K562 (cell line): ENCODE data around the gene JADE2. TPM values are rescaled to one million over a fixed set of nuclear protein-coding genes. Genes with fewer than 3 reads are reported as not detected.
A peak's percentile ranks its signal among the peaks of the same experiment; 100 is the strongest.

Experiments
- CHD1 ChIP-seq: fragments of 200-600 bp; sonication (generic); IDR thresholded peaks from one replicate; pipeline ENCODE4 v1.6.1; 2012; ENCODE audit warnings: mild to moderate bottlenecking, moderate library complexity, low read length, inconsistent platforms
- E2F3 ChIP-seq: fragments of 250-450 bp; sonication (Bioruptor Pico); IDR thresholded peaks from 2 replicates; pipeline ENCODE4 v1.4.0; 2020; ENCODE audit warnings: mild to moderate bottlenecking
- EP300 ChIP-seq: IDR thresholded peaks from 2 replicates; pipeline ENCODE4 v1.6.1; 2012; ENCODE audit warnings: low read length, improper control_type of control experiment
- ETV5 ChIP-seq: sonication (generic); formaldehyde crosslinking; IDR thresholded peaks from 2 replicates; pipeline ENCODE4 v1.4.0; 2020; ENCODE audit warnings: low read depth, mild to moderate bottlenecking, missing genetic modification reagents
- FOXA3 ChIP-seq, 2 experiments: fragments of 450-650 bp in 1 of 2; sonication (generic) in 1 of 2; formaldehyde crosslinking; IDR thresholded peaks in 1 of 2; conservative IDR thresholded peaks in 1 of 2; 2 replicates each; pipeline versions ENCODE4 v1.4.0 to v1.8.0; 2020 to 2022; ENCODE audit warnings: mild to moderate bottlenecking in 2 of 2, missing genetic modification reagents in 1 of 2
- FOXK1 ChIP-seq: sonication (generic); formaldehyde crosslinking; IDR thresholded peaks from 2 replicates; pipeline ENCODE4 v1.8.0; 2022; ENCODE audit warnings: missing genetic modification reagents, mild to moderate bottlenecking, borderline replicate concordance
- IFI16 ChIP-seq: fragments of 250-450 bp; sonication (Bioruptor Pico); IDR thresholded peaks from 2 replicates; pipeline ENCODE4 v2.1.2; 2022; ENCODE audit warnings: mild to moderate bottlenecking, inconsistent platforms
- ILF3 ChIP-seq: fragments of 450-650 bp; IDR thresholded peaks from 2 replicates; pipeline ENCODE4 v1.6.1; 2018; ENCODE audit warnings: antibody characterized with exemption, mild to moderate bottlenecking, moderate library complexity, borderline replicate concordance
- KAT7 ChIP-seq: sonication (generic); formaldehyde crosslinking; IDR thresholded peaks from 2 replicates; pipeline ENCODE4 v1.8.0; 2022; ENCODE audit warnings: missing genetic modification reagents, mild to moderate bottlenecking, borderline replicate concordance
- KDM4B ChIP-seq, 2 experiments: fragments of 450-650 bp in 1 of 2; sonication (generic) in 1 of 2; IDR thresholded peaks; 2 replicates each; pipeline ENCODE4 v1.6.1; 2016 to 2017; ENCODE audit warnings: borderline replicate concordance in 2 of 2, antibody characterized with exemption in 1 of 2, low read depth in 1 of 2, mild to moderate bottlenecking in 1 of 2
- TEAD4 ChIP-seq, 2 experiments: sonication (generic) in 1 of 2; formaldehyde crosslinking in 1 of 2; IDR thresholded peaks; 2 replicates each; pipeline versions ENCODE4 v1.6.1 to v1.8.0; 2012 to 2022; ENCODE audit warnings: borderline replicate concordance in 1 of 2, inconsistent platforms in 1 of 2, low read length in 1 of 2, mild to moderate bottlenecking in 1 of 2, missing genetic modification reagents in 1 of 2
- ZNF12 ChIP-seq: sonication (generic); formaldehyde crosslinking; IDR thresholded peaks from 2 replicates; pipeline ENCODE4 v1.4.0; 2020; ENCODE audit warnings: mild to moderate bottlenecking, missing genetic modification reagents
- ZNF224 ChIP-seq: sonication (generic); formaldehyde crosslinking; IDR thresholded peaks from 2 replicates; pipeline ENCODE4 v1.8.0; 2022; ENCODE audit warnings: mild to moderate bottlenecking, missing genetic modification reagents
- ZSCAN29 ChIP-seq: fragments of 450-650 bp; IDR thresholded peaks from 2 replicates; pipeline ENCODE4 v1.6.1; 2017
- polyA plus RNA-seq, 8 experiments: library from polyadenylated mRNA; depleted of rRNA in 4 of 8; stranded (reverse) in 5 of 8; unstranded in 3 of 8; fragments of >200 nt; fragmentation: Nextera tagmentation in 2 of 8; fragmentation: Illumina TruSeq in 1 of 8; extraction: Ambion mirVana in 2 of 8; extraction: Trizol in 1 of 8; gene quantifications; 2 replicates each; pipeline versions ENCODE4 v1.2.1 to v1.2.3, GENCODE V29; 2011 to 2014; ENCODE audit warnings: inconsistent platforms in 1 of 8, missing spikeins in 1 of 8
- total RNA-seq, 7 experiments: library from RNA; depleted of rRNA in 6 of 7; stranded (reverse); fragments of >200 nt in 6 of 7; fragmentation: Illumina TruSeq in 2 of 7; extraction: Trizol in 2 of 7; gene quantifications; 2 replicates each; pipeline versions ENCODE4 v1.2.1 to v1.2.3, GENCODE V29; 2011 to 2021; ENCODE audit warnings: low replicate concordance in 1 of 7
- TF ChIP-seq, protein P1 (sequence below): sonication (generic); formaldehyde crosslinking; IDR thresholded peaks from 2 replicates; pipeline ENCODE4 v1.8.0; 2022; ENCODE audit warnings: missing genetic modification reagents, mild to moderate bottlenecking, borderline replicate concordance
- TF ChIP-seq, protein P2 (sequence below): fragments of 450-650 bp; IDR thresholded peaks from 2 replicates; pipeline ENCODE4 v1.6.1; 2014; ENCODE audit warnings: low read depth, mild to moderate bottlenecking, moderate library complexity, borderline replicate concordance
- TF ChIP-seq, protein P3 (sequence below): fragments of 250-450 bp; sonication (Bioruptor Pico); IDR thresholded peaks from 2 replicates; pipeline ENCODE4 v1.8.0; 2021; ENCODE audit warnings: moderate library complexity, mild to moderate bottlenecking, inconsistent platforms
- TF ChIP-seq, protein P4 (sequence below), 3 experiments: fragments of 200-800 bp in 1 of 3; sonication (Bioruptor generic) in 1 of 3; sonication (generic) in 1 of 3; formaldehyde crosslinking in 1 of 3; IDR thresholded peaks; 2 replicates each; pipeline versions ENCODE4 v1.6.1 to v1.8.0; 2016 to 2022; ENCODE audit warnings: mild to moderate bottlenecking in 2 of 3, missing compliant biosample characterization in 2 of 3, missing genetic modification characterization in 2 of 3, missing genetic modification reagents in 1 of 3
- TF ChIP-seq, protein P5 (sequence below): fragments of 450-650 bp; IDR thresholded peaks from 2 replicates; pipeline ENCODE4 v1.6.1; 2018; ENCODE audit warnings: mild to moderate bottlenecking, low read depth; ENCODE audit not compliant: partially characterized antibody

JADE2 gene
- total and polyA plus RNA-seq, 9 of the 15 experiments (the other 6 are each of a cell fraction or from before 2014, with no cell fraction given) = 0.50 to 23.3 (median 9.1) TPM

DNA sequence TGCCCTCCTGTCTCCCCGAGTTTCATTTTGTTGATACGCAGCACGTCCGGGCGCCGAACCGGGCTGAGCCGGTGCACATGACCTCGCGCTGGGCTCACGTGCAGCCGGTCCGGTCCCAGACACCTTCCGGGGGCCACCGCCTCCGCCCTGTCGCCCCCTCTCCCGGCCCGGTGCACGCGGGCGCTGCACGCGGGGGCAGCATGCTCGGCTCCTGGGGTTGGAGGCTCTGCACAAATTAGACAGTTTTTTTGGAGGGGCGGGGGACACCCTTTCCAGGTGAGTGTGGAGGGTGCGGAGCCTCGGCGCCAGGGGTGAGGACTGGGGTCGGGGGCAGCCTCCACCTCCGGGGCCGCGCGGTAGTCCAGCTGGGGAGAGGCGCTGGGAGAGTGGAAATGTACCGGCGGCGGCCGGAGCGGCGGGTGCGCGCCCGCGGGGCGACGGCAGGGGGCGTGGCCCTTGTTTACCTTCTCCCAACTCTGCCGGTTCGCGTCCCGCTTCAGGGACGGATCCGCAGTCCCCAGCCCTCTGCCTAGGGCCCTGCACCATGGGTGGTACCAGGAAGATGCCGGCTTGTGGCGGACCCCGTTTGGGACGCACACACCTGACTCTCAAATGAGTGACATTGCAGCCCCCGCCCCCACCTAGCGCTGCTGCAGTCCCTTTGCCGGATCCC is 1.1 kb downstream of the JADE2 start (continued):
- TF ChIP-seq, protein P1, sequence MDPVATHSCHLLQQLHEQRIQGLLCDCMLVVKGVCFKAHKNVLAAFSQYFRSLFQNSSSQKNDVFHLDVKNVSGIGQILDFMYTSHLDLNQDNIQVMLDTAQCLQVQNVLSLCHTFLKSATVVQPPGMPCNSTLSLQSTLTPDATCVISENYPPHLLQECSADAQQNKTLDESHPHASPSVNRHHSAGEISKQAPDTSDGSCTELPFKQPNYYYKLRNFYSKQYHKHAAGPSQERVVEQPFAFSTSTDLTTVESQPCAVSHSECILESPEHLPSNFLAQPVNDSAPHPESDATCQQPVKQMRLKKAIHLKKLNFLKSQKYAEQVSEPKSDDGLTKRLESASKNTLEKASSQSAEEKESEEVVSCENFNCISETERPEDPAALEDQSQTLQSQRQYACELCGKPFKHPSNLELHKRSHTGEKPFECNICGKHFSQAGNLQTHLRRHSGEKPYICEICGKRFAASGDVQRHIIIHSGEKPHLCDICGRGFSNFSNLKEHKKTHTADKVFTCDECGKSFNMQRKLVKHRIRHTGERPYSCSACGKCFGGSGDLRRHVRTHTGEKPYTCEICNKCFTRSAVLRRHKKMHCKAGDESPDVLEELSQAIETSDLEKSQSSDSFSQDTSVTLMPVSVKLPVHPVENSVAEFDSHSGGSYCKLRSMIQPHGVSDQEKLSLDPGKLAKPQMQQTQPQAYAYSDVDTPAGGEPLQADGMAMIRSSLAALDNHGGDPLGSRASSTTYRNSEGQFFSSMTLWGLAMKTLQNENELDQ (CRISPR knock-in tag) = no peak
- TF ChIP-seq ZNF12 (CRISPR knock-in tag) (no peak), KDM4B (IDR thresholded peaks at IDR 0.05; ENCODE audit: borderline replicate concordance in 2 of 2, low read depth in 1 of 2) (no peak), ZNF224 (no peak), KAT7 (CRISPR knock-in tag) (no peak), TEAD4 (IDR thresholded peaks at IDR 0.05; ENCODE audit: low read length) (no peak), TEAD4 (CRISPR knock-in tag; IDR thresholded peaks at IDR 0.05; ENCODE audit: borderline replicate concordance) (no peak), EP300 (no peak), CHD1 (no peak), ILF3 (no peak), E2F3 (no peak; the same call in 1 of the 2 replicates), IFI16 (CRISPR knock-in tag) (no peak), ZSCAN29 (no peak), FOXK1 (CRISPR knock-in tag) (peak; percentile 96; the same call in 1 of the 2 replicates), ETV5 (no peak), FOXA3 (CRISPR knock-in tag; conservative IDR thresholded peaks at IDR 0.05 in 1 of 2, IDR thresholded peaks at IDR 0.05 in 1 of 2) (peak; percentile 93 to 99)
- TF ChIP-seq, protein P2, sequence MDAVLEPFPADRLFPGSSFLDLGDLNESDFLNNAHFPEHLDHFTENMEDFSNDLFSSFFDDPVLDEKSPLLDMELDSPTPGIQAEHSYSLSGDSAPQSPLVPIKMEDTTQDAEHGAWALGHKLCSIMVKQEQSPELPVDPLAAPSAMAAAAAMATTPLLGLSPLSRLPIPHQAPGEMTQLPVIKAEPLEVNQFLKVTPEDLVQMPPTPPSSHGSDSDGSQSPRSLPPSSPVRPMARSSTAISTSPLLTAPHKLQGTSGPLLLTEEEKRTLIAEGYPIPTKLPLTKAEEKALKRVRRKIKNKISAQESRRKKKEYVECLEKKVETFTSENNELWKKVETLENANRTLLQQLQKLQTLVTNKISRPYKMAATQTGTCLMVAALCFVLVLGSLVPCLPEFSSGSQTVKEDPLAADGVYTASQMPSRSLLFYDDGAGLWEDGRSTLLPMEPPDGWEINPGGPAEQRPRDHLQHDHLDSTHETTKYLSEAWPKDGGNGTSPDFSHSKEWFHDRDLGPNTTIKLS = no peak
- TF ChIP-seq, protein P3, sequence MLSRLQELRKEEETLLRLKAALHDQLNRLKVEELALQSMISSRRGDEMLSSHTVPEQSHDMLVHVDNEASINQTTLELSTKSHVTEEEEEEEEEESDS (CRISPR knock-in tag) = no peak
- TF ChIP-seq, protein P4, sequence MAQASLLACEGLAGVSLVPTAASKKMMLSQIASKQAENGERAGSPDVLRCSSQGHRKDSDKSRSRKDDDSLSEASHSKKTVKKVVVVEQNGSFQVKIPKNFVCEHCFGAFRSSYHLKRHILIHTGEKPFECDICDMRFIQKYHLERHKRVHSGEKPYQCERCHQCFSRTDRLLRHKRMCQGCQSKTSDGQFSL (CRISPR knock-in tag; IDR thresholded peaks at IDR 0.05) = no peak
- TF ChIP-seq, protein P4 (tag; IDR thresholded peaks at IDR 0.05) = no peak
- TF ChIP-seq, protein P5, sequence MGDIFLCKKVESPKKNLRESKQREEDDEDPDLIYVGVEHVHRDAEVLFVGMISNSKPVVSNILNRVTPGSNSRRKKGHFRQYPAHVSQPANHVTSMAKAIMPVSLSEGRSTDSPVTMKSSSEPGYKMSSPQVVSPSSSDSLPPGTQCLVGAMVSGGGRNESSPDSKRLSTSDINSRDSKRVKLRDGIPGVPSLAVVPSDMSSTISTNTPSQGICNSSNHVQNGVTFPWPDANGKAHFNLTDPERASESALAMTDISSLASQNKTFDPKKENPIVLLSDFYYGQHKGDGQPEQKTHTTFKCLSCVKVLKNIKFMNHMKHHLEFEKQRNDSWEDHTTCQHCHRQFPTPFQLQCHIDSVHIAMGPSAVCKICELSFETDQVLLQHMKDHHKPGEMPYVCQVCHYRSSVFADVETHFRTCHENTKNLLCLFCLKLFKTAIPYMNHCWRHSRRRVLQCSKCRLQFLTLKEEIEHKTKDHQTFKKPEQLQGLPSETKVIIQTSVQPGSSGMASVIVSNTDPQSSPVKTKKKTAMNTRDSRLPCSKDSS = no peak
